HTR-8/SVneo (cell line): ENCODE data around the gene PDE4B.
"Not testable (repeated sequence)": the region's sequence is repeated elsewhere in the genome, so short reads cannot be mapped to it uniquely, and the experiment has no call there.

ENCODE experiments used
- DNase-seq: peaks from one replicate; pipeline ENCODE4 v3.0.0; 2011; ENCODE audit warnings: low spot score, mixed read lengths; ENCODE audit not compliant: insufficient read length
- FAIRE-seq: peaks from 2 replicates; lab custom pipeline; 2011; peaks lifted over from hg19 to GRCh38; lab: Jason Lieb, UNC

The PDE4B gene

GRCh38 chr1:66416295-66416694 lies 623.6 kb downstream of the PDE4B start:
- no peak for DNase-seq
- FAIRE-seq = no peak

GRCh38 chr1:66418021-66418420 lies 625.3 kb downstream of the PDE4B start:
- FAIRE-seq = no peak
- DNase-seq = no peak

- not testable (repeated sequence) for FAIRE-seq
Measured at GRCh38 chr1:66420171-66420570, 627.5 kb downstream of the PDE4B start.

GRCh38 chr1:66420906-66421305 lies 628.2 kb downstream of the PDE4B start:
- not testable (repeated sequence) for FAIRE-seq, DNase-seq

More at GRCh38 chr1:66420171-66420570, 627.5 kb downstream of the PDE4B start:
- DNase-seq = not testable (repeated sequence)

- FAIRE-seq = no peak
- no peak for DNase-seq
Measured at GRCh38 chr1:66422804-66423203, 630.1 kb downstream of the PDE4B start.
